Nephron progenitor cell (in vitro differentiated cells): Measurements from ENCODE around the gene DDX49.
"Not testable (repeated sequence)": the region's sequence is repeated elsewhere in the genome, so short reads cannot be mapped to it uniquely, and the experiment has no call there.

Source experiments
- DNase-seq: peaks from one replicate; pipeline ENCODE4 v3.0.0; 2021
- H3K27ac Mint-ChIP-seq: 2 replicates; pipeline ENCODE4 v1.8.0; 2021; ENCODE audit warnings: mild to moderate bottlenecking, moderate library complexity, mixed read lengths
- H3K27me3 Mint-ChIP-seq: 2 replicates; pipeline ENCODE4 v1.8.0; 2021; ENCODE audit warnings: mild to moderate bottlenecking, low read depth, mixed read lengths; ENCODE audit not compliant: poor library complexity
- H3K36me3 Mint-ChIP-seq: 2 replicates; pipeline ENCODE4 v1.8.0; 2021; ENCODE audit warnings: low read depth, mixed read lengths
- H3K4me1 Mint-ChIP-seq: 2 replicates; pipeline ENCODE4 v1.8.0; 2021; ENCODE audit warnings: mixed read lengths
- H3K4me3 Mint-ChIP-seq: 2 replicates; pipeline ENCODE4 v1.8.0; 2021; ENCODE audit warnings: mild to moderate bottlenecking, moderate library complexity, mixed read lengths
- H3K9me3 Mint-ChIP-seq: 2 replicates; pipeline ENCODE4 v1.8.0; 2021; ENCODE audit warnings: mild to moderate bottlenecking, moderate library complexity, mixed read lengths
- CTCF ChIP-seq: fragments of 200-600 bp; sonication (generic); IDR thresholded peaks from 2 replicates; pipeline ENCODE4 v1.5.0; 2021; ENCODE audit warnings: antibody characterized with exemption

The DDX49 gene

GRCh38 chr19:18898607-18899408 lies 20.7 kb upstream of the DDX49 start:
- Mint-ChIP-seq H3K27me3 (peaks cover 3% of the 10 kb centered on the region), H3K9me3 (no peaks in the 10 kb centered on the region), H3K36me3 (peaks cover 13% of the 10 kb centered on the region), H3K27ac (no peak overlapping the region), H3K4me3 (no peak overlapping the region), H3K4me1 (peaks cover 7% of the 10 kb centered on the region)
- DNase-seq: no peak
- no peak for TF ChIP-seq CTCF

- Mint-ChIP-seq H3K4me1 (peaks cover 6% of the 10 kb centered on the region), H3K4me3 (no peak overlapping the region)
Measured at GRCh38 chr19:18899624-18900560, 19.6 kb upstream of the DDX49 start.

GRCh38 chr19:18900700-18901481 lies 18.6 kb upstream of the DDX49 start:
- Mint-ChIP-seq H3K4me1 (peaks cover 12% of the 10 kb centered on the region), H3K9me3 (no peaks in the 10 kb centered on the region), H3K27me3 (peaks cover 3% of the 10 kb centered on the region), H3K4me3 (no peak overlapping the region), H3K36me3 (peaks cover 13% of the 10 kb centered on the region), H3K27ac (no peak overlapping the region)
- DNase-seq: no peak
- TF ChIP-seq CTCF: no peak

More at GRCh38 chr19:18899624-18900560, 19.6 kb upstream of the DDX49 start:
- H3K9me3 Mint-ChIP-seq: no peaks in the 10 kb centered on the region
- H3K27ac Mint-ChIP-seq: no peak overlapping the region
- peaks cover 3% of the 10 kb centered on the region for H3K27me3 Mint-ChIP-seq
- TF ChIP-seq CTCF: no peak
- no peak for DNase-seq
- peaks cover 13% of the 10 kb centered on the region for H3K36me3 Mint-ChIP-seq

- H3K36me3 Mint-ChIP-seq: peaks cover 13% of the 10 kb centered on the region
- H3K4me1 Mint-ChIP-seq: peaks cover 12% of the 10 kb centered on the region
- no peaks in the 10 kb centered on the region for H3K9me3 Mint-ChIP-seq
- no peak for TF ChIP-seq CTCF
- no peak overlapping the region for H3K27ac Mint-ChIP-seq
- DNase-seq: no peak
- H3K4me3 Mint-ChIP-seq: no peak overlapping the region
- peaks cover 3% of the 10 kb centered on the region for H3K27me3 Mint-ChIP-seq
Measured at GRCh38 chr19:18901491-18901890, 18.0 kb upstream of the DDX49 start.

DNA sequence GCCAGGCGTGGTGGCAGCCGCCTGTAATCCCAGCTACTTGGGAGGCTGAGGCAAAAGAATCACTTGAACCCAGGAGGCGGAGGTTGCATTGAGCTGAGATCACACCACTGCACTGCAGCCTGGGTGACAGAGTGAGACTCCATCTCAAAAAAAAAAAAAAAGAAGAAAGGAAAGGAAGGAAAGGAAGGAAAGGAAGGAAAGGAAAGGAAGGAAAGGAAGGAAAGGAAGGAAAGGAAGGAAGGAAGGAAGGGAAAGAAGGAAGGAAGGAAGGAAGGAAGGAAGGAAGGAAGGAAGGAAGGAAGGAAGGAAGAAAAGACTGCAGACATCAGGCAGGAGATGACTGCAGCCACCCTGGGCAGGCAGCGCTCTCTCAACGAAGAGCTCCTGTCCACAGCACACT lies 17.0 kb upstream of the DDX49 start:
- H3K4me1 Mint-ChIP-seq, DNase-seq, H3K27ac Mint-ChIP-seq, H3K4me3 Mint-ChIP-seq, H3K9me3 Mint-ChIP-seq, H3K27me3 Mint-ChIP-seq: not testable (repeated sequence)
- H3K36me3 Mint-ChIP-seq: peaks cover 13% of the 10 kb centered on the region
